HG02571 (cell line): ENCODE data around the gene UAP1L1.
"Not testable (repeated sequence)": the region's sequence is repeated elsewhere in the genome, so short reads cannot be mapped to it uniquely, and the experiment has no call there.

Experiments used
- ATAC-seq: cut with Tn5 transposase; IDR thresholded peaks from one replicate; pipeline ENCODE4 v1.9.1; 2021; ENCODE audit warnings: mild to moderate bottlenecking, moderate library complexity; ENCODE audit not compliant: unreplicated experiment

The UAP1L1 gene

GRCh38 chr9:137055385-137056364 lies 21.6 kb upstream of the UAP1L1 start:
- no peak for ATAC-seq

- no peak for ATAC-seq
Measured at GRCh38 chr9:137056739-137057415, 20.4 kb upstream of the UAP1L1 start.

- no peak for ATAC-seq
Measured at GRCh38 chr9:137057545-137057944, 19.8 kb upstream of the UAP1L1 start.

GRCh38 chr9:137058521-137059234 lies 18.6 kb upstream of the UAP1L1 start:
- ATAC-seq: no peak

- no peak for ATAC-seq
Measured at GRCh38 chr9:137062384-137062783, 14.9 kb upstream of the UAP1L1 start.

- ATAC-seq: not testable (repeated sequence)
Measured at GRCh38 chr9:137062798-137063197, 14.5 kb upstream of the UAP1L1 start.

GRCh38 chr9:137063311-137064026 lies 13.8 kb upstream of the UAP1L1 start:
- ATAC-seq: no peak

GRCh38 chr9:137064027-137064879 lies 13.1 kb upstream of the UAP1L1 start:
- no peak for ATAC-seq

GRCh38 chr9:137064880-137065164 lies 12.5 kb upstream of the UAP1L1 start:
- ATAC-seq: no peak

- ATAC-seq: no peak
Measured at GRCh38 chr9:137065336-137065967, 11.9 kb upstream of the UAP1L1 start.

- ATAC-seq: no peak
Measured at GRCh38 chr9:137066096-137066861, 11.0 kb upstream of the UAP1L1 start.

GRCh38 chr9:137067860-137068538 lies 9.3 kb upstream of the UAP1L1 start:
- no peak for ATAC-seq

GRCh38 chr9:137068539-137069507 lies 8.5 kb upstream of the UAP1L1 start:
- ATAC-seq: no peak

- ATAC-seq: no peak
Measured at GRCh38 chr9:137069508-137070091, 7.7 kb upstream of the UAP1L1 start.

GRCh38 chr9:137070201-137070905 lies 7.0 kb upstream of the UAP1L1 start, which contains the start of gene SAPCD2:
TSS of gene SAPCD2 (minus strand) at chr9:137070557. CDS start at chr9:137070460, 97 bp downstream.
- peak; percentile 54 for ATAC-seq

GRCh38 chr9:137070906-137071275 lies 6.4 kb upstream of the UAP1L1 start:
- no peak for ATAC-seq
